ENCODE results near the gene RYR1. TPM values are rescaled to one million over a fixed set of nuclear protein-coding genes. Genes with fewer than 3 reads are reported as not detected.

Gene RYR1
- total and polyA plus RNA-seq, 2 of the 13 experiments (the other 11 are each of a cell fraction or from before 2014, with no cell fraction given): 0.03 TPM; not detected in 1

DNA sequence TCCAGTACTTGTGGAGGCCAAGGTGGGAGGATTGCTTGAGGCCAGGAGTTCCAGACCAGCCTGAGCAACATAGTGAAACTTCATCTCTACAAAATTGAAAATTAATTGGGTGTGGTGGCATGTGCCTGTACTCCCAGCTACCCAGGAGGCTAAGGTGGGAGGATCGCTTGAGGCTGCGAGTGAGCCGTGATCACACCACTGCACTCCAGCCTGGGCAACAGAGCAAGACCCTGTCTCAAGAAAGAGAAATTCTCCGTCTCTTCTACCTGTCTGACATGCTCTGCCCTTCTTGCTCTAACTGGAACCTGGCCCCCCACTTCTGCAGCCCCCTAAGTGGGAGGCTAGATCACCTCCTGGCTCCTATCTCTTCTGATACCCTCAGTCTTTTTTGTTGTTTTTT lies 192.9 kb downstream of the RYR1 start:
- ChIA-PET POLR2A (no interaction called here), CTCF (ENCODE audit: low intra/inter-chr PET ratio, low total read pairs) (no interaction called here)
- in situ Hi-C loops (cut with HindIII; ENCODE audit: extremely low pct_ligation_motif_present, low pct_unique_long_range_greater_than_20kb): no loop called here
- H3K79me2 ChIP-seq (ENCODE audit: insufficient read depth, low read length): no peaks in the 10 kb centered on the region
- H3K27ac ChIP-seq (ENCODE audit: extremely low read length, insufficient read depth, low read length): no peak overlapping the region
- H4K20me1 ChIP-seq (ENCODE audit: insufficient read depth, low read length): no peaks in the 10 kb centered on the region
- H3K4me3 ChIP-seq (replicated peaks in 1 of 3; ENCODE audit: insufficient read depth in 1 of 3, low read depth in 2 of 3, low read length in 3 of 3): no peak overlapping the region
- ATAC-seq: no peak
- 100% methylated on average over 4 of the region's 4 CpGs for WGBS (ENCODE audit: low lambda C conversion rate)
- H3K27me3 ChIP-seq (ENCODE audit: control insufficient read depth in 1 of 2, insufficient read depth in 2 of 2, low read length in 2 of 2): no peaks in the 10 kb centered on the region
- FAIRE-seq: no peak
- intact Hi-C loops (cut with micrococcal nuclease; ENCODE audit: unreplicated experiment): no loop called here
- no peak for DNase-seq (ENCODE audit: low spot score)
- no peak overlapping the region for H3K4me2 ChIP-seq (ENCODE audit: low read depth, low read length)
- no peaks in the 10 kb centered on the region for H3K9me3 ChIP-seq (ENCODE audit: low read length)
- H2AFZ ChIP-seq (ENCODE audit: low read length): no peak overlapping the region
- no peak overlapping the region for H3K9ac ChIP-seq (ENCODE audit: insufficient read depth, low read depth, low read length)
- H3K36me3 ChIP-seq (replicated peaks in 1 of 2; ENCODE audit: control insufficient read depth in 1 of 2, insufficient read depth in 2 of 2, low read length in 2 of 2): peaks cover 21 to 47% of the 10 kb centered on the region in 2 experiments; a peak in 4 of 5 replicates
- no TSS peak for BruUV-seq (replicated peaks)
- H3K4me1 ChIP-seq (ENCODE audit: insufficient read depth, low read length): no peaks in the 10 kb centered on the region
- TF ChIP-seq TEAD3 (CRISPR knock-in tag; optimal IDR thresholded peaks at IDR 0.05; ENCODE audit: borderline replicate concordance) (no peak), RARG (CRISPR knock-in tag; IDR thresholded peaks at IDR 0.05; ENCODE audit: low read depth) (no peak), ELK4 (CRISPR knock-in tag; IDR thresholded peaks at IDR 0.05; ENCODE audit: borderline replicate concordance) (no peak), ZUFSP (CRISPR knock-in tag; IDR thresholded peaks at IDR 0.05; ENCODE audit: borderline replicate concordance) (no peak), ZNF251 (CRISPR knock-in tag; IDR thresholded peaks at IDR 0.05) (no peak), GATAD2A (CRISPR knock-in tag; IDR thresholded peaks at IDR 0.05) (no peak), ZNF563 (CRISPR knock-in tag; IDR thresholded peaks at IDR 0.05) (no peak), ZNF800 (CRISPR knock-in tag; IDR thresholded peaks at IDR 0.05) (no peak), ZNF562 (CRISPR knock-in tag; IDR thresholded peaks at IDR 0.05; ENCODE audit: borderline replicate concordance) (no peak), ZNF672 (CRISPR knock-in tag; IDR thresholded peaks at IDR 0.05) (no peak)
- TF ChIP-seq, protein P1, sequence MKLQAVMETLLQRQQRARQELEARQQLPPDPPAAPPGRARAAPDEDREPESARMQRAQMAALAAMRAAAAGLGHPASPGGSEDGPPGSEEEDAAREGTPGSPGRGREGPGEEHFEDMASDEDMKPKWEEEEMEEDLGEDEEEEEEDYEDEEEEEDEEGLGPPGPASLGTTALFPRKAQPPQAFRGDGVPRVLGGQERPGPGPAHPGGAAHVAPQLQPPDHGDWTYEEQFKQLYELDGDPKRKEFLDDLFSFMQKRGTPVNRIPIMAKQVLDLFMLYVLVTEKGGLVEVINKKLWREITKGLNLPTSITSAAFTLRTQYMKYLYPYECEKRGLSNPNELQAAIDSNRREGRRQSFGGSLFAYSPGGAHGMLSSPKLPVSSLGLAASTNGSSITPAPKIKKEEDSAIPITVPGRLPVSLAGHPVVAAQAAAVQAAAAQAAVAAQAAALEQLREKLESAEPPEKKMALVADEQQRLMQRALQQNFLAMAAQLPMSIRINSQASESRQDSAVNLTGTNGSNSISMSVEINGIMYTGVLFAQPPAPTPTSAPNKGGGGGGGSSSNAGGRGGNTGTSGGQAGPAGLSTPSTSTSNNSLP (IDR thresholded peaks at IDR 0.05; ENCODE audit: low read depth, low read length): no peak
- TF ChIP-seq, protein P2, sequence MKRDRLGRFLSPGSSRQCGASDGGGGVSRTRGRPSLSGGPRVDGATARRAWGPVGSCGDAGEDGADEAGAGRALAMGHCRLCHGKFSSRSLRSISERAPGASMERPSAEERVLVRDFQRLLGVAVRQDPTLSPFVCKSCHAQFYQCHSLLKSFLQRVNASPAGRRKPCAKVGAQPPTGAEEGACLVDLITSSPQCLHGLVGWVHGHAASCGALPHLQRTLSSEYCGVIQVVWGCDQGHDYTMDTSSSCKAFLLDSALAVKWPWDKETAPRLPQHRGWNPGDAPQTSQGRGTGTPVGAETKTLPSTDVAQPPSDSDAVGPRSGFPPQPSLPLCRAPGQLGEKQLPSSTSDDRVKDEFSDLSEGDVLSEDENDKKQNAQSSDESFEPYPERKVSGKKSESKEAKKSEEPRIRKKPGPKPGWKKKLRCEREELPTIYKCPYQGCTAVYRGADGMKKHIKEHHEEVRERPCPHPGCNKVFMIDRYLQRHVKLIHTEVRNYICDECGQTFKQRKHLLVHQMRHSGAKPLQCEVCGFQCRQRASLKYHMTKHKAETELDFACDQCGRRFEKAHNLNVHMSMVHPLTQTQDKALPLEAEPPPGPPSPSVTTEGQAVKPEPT (CRISPR knock-in tag; IDR thresholded peaks at IDR 0.05; ENCODE audit: low read depth): no peak
